T-helper 1 cell treated with Interleukin-12 subunit alpha and Interleukin-12 subunit beta and Interleukin-4 antibody, amounts not matched to agents 30 μg/mL and 1 μg/mL, for 36 hours (primary cell): ENCODE data around the gene RSU1.
A peak's percentile ranks its signal among the peaks of the same experiment; 100 is the strongest.

ENCODE experiments used
- H3K27ac Mint-ChIP-seq: one replicate; pipeline ENCODE4 v1.8.0; 2021; ENCODE audit warnings: mild to moderate bottlenecking, mixed read lengths
- H3K27me3 Mint-ChIP-seq: one replicate; pipeline ENCODE4 v1.8.0; 2021; ENCODE audit warnings: low read depth, mixed read lengths
- H3K36me3 Mint-ChIP-seq: one replicate; pipeline ENCODE4 v1.8.0; 2021; ENCODE audit warnings: low read depth, mixed read lengths
- H3K4me1 Mint-ChIP-seq: one replicate; pipeline ENCODE4 v1.8.0; 2021; ENCODE audit warnings: low read depth, mixed read lengths
- H3K4me3 Mint-ChIP-seq: one replicate; pipeline ENCODE4 v1.8.0; 2021; ENCODE audit warnings: mild to moderate bottlenecking, moderate library complexity, mixed read lengths
- H3K9me3 Mint-ChIP-seq: one replicate; pipeline ENCODE4 v1.8.0; 2021; ENCODE audit warnings: mixed read lengths

RSU1 gene

DNA sequence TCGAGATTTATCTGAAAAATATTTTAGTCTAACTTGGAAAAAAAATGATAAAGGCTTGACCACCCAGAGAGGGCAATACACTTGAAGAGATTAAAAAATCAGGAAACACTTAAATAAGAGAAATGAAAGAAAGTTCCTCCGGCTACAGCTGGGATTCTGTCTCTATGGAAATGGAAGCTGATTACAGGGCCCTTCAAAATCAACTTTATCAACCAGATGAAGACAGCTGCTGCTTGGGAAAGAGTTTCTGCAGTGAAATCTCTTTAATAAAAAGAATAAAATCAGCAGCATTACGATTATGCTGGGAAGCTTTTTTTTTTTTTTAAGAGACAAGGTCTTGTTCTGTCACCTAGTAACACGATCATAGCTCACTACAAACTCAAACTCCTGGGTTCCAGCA is 4.5 kb downstream of the RSU1 start:
- H3K27ac Mint-ChIP-seq, result no peak overlapping the region
- no peaks in the 10 kb centered on the region for H3K9me3 Mint-ChIP-seq
- H3K4me3 Mint-ChIP-seq, result no peak overlapping the region
- no peaks in the 10 kb centered on the region for H3K27me3 Mint-ChIP-seq
- H3K4me1 Mint-ChIP-seq, result peaks cover 38% of the 10 kb centered on the region
- H3K36me3 Mint-ChIP-seq, result peaks cover 27% of the 10 kb centered on the region

DNA sequence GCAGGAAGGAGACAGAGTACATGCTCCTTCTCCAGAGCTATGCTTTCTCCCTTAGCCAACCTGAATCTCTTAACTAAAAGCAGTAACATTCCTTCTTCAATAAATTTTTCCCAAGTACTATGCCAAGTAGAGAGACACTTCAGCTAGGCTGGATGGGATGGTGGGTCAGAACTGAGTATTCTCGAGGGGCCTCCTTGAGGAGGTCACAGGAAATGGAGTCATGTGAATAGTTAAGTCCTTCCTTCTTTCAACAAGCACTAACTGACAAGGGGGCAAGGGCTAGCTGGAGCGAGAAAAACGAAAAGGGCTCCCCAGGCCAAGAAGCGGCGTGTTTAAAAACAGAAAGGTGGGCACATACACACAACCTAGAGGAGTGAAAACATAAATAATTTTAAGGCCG is 5.5 kb downstream of the RSU1 start:
- Mint-ChIP-seq H3K9me3 (no peaks in the 10 kb centered on the region), H3K4me1 (peaks cover 37% of the 10 kb centered on the region), H3K4me3 (no peak overlapping the region), H3K27ac (no peak overlapping the region), H3K36me3 (peaks cover 24% of the 10 kb centered on the region), H3K27me3 (no peaks in the 10 kb centered on the region)

DNA sequence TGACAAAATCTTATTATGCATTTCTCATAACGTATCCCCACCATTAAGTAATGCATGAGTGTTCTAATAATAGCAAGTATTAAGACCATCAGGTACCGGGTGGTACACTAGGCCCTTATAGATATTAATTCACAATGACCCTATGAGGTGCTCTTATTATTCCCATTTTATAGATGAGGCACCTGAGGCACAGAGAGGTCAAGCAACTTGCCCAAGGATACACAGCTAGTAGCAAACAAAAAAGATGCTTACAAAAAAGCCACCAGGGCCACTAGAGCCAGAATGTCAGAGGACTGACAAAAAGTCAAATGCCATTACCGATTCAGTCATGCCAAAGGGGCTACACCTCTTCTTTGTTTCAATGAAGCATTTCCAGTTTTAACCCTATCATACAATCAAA is 5.9 kb downstream of the RSU1 start:
- no peaks in the 10 kb centered on the region for H3K27me3 Mint-ChIP-seq
- no peaks in the 10 kb centered on the region for H3K9me3 Mint-ChIP-seq
- H3K4me1 Mint-ChIP-seq, result peaks cover 36% of the 10 kb centered on the region
- H3K27ac Mint-ChIP-seq, result no peak overlapping the region
- H3K36me3 Mint-ChIP-seq, result peaks cover 23% of the 10 kb centered on the region
- H3K4me3 Mint-ChIP-seq, result no peak overlapping the region

DNA sequence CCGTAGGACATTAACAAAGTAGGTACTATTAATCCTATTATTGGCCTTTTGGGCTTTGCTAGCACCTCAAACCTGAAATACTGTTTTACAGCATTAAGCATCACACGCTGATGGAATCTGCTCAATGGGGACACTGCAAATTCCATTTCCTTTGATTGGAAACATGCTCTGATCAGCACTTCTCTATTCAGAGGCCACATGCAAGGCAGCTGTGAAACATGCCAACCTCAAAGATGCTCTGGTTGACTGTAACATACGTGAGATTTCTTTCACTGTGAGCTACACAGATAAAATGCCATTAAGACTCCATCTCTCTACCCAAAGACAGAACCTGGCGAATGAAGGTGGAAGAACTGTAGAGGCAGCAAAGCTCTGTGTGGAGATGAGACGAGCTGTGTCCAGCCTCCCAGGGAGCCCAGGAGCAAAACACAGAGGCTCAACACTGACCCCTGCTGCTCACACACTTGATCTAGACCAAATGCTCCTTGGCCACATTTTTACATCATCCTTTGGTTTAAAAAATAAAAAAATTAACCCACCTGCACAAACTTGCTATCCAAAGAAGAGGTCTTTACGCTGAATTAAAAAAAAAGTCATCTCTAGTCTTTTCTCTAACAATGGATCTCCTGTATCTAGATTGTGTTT is 8.0 kb downstream of the RSU1 start:
- H3K36me3 Mint-ChIP-seq, result peaks cover 17% of the 10 kb centered on the region
- H3K27ac Mint-ChIP-seq, result no peak overlapping the region
- H3K9me3 Mint-ChIP-seq, result no peaks in the 10 kb centered on the region
- peaks cover 20% of the 10 kb centered on the region for H3K4me1 Mint-ChIP-seq
- no peaks in the 10 kb centered on the region for H3K27me3 Mint-ChIP-seq
- H3K4me3 Mint-ChIP-seq, result no peak overlapping the region

DNA sequence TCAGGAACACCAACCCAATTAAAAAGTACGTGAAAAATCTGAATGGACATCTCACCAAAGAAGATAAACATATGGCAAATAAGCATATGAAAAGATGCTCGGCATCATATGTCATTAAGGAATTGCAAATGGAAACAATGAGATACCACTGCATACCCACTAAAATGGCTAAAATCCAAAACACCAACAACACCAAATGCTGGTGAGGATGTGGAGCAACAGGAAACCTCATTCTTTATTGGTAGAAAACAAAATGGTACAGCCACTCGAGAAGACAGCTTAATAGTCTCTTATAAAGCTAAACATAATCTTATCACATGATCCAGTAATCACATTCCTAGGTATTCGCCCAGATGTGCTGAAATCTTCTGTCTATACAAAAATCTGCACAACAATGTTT is 13.1 kb downstream of the RSU1 start:
- Mint-ChIP-seq H3K4me3 (no peak overlapping the region), H3K9me3 (no peaks in the 10 kb centered on the region), H3K27me3 (no peaks in the 10 kb centered on the region), H3K4me1 (peaks cover 16% of the 10 kb centered on the region), H3K36me3 (peaks cover 6% of the 10 kb centered on the region), H3K27ac (no peak overlapping the region)

DNA sequence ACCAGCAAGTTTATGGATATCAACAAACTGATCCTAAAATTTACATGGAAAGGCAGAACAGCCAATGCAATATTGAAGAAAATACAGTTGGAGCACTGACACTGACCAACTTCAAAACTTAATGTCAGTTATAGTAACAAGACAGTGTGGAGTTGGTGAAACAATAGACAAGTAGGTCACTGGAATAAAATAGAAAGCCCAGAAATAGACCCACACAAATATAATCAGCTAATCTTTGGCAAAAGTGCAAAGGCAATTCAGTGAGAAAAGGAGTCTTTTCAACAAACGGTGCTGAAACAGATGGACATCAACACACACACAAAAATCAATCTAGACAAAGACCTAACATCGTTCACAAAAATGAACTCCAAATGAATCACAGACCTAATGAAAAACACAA is 13.8 kb downstream of the RSU1 start:
- Mint-ChIP-seq H3K36me3 (peaks cover 7% of the 10 kb centered on the region), H3K4me1 (peaks cover 18% of the 10 kb centered on the region), H3K9me3 (no peaks in the 10 kb centered on the region), H3K4me3 (no peak overlapping the region), H3K27me3 (no peaks in the 10 kb centered on the region), H3K27ac (no peak overlapping the region)

DNA sequence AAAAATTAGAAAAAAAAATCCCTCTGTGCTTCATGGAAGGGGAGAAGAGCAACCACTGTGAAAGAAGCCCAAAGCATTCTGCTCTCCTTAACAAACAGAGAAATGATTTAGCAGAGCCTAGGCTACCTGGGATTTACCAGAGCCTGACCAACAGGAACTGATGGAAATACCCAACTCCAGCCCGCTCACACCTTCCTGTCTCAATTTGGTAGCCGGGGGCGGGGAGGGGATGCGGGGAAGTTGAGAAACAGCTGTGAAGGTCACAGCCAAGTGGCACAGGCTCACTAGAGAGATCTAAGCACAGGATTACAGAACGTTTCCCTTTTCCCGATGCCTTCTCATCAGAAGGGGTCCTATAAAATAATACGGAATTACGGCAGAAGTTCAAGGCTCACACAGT is 17.6 kb downstream of the RSU1 start:
- no peak overlapping the region for H3K4me3 Mint-ChIP-seq
- no peaks in the 10 kb centered on the region for H3K27me3 Mint-ChIP-seq
- H3K4me1 Mint-ChIP-seq, result peaks cover 21% of the 10 kb centered on the region
- H3K9me3 Mint-ChIP-seq, result no peaks in the 10 kb centered on the region
- no peak overlapping the region for H3K27ac Mint-ChIP-seq
- H3K36me3 Mint-ChIP-seq, result peaks cover 20% of the 10 kb centered on the region

DNA sequence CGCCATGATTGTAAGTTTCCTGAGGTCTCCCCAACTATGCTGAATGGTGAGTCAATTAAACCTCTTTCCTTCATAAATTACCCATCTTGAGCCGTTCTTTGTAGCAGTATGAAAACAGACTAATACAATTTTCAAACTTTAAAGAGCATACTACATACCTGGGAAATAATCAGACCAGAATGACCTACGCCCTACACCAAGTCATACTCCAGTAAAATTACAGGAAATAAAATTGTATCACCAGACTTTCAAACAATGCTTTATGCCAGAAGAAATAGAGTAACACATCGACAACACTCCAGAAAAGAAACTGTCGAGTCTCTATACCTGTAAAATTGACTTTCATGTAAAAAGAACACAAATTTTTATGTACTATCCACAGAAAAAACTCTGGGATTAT is 18.7 kb downstream of the RSU1 start:
- peaks cover 21% of the 10 kb centered on the region for H3K36me3 Mint-ChIP-seq
- peaks cover 21% of the 10 kb centered on the region for H3K4me1 Mint-ChIP-seq
- peaks cover under 1% of the 10 kb centered on the region for H3K9me3 Mint-ChIP-seq
- no peak overlapping the region for H3K27ac Mint-ChIP-seq
- no peak overlapping the region for H3K4me3 Mint-ChIP-seq
- no peaks in the 10 kb centered on the region for H3K27me3 Mint-ChIP-seq

DNA sequence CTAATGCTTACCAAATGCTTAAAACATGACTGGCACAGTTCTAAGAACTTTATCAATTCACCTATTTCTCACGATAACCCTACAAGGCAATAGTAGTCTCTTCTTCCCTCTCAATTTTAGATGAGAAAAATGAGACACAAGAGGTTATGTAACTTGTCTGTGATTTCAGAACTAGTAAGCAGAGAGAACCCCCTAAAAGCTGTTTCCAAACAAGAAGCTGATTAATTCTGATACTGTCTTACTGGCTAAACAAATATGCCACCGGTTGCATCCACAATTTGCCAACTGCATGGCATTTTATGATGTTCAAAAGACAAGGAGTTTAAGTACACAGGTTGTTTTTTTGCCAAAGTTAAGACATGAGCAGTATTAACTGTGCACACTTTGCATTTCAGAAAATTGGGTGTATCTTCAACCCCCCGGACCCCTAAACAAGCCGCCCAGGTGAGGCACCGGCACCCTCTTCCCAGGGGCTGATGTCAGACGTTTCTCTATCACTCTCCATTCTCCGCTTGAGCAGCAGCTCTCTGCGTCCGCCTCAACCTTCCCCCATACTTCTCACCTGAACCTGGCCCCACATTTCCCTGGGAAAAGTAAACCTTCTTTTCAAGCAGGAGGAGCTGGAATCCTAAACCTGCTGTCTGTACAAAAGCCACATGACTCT is 21.7 kb downstream of the RSU1 start:
- peaks cover 33% of the 10 kb centered on the region for H3K36me3 Mint-ChIP-seq
- peaks cover 18% of the 10 kb centered on the region for H3K4me1 Mint-ChIP-seq
- peaks cover 6% of the 10 kb centered on the region for H3K9me3 Mint-ChIP-seq
- no peak overlapping the region for H3K27ac Mint-ChIP-seq
- H3K27me3 Mint-ChIP-seq, result no peaks in the 10 kb centered on the region
- no peak overlapping the region for H3K4me3 Mint-ChIP-seq

DNA sequence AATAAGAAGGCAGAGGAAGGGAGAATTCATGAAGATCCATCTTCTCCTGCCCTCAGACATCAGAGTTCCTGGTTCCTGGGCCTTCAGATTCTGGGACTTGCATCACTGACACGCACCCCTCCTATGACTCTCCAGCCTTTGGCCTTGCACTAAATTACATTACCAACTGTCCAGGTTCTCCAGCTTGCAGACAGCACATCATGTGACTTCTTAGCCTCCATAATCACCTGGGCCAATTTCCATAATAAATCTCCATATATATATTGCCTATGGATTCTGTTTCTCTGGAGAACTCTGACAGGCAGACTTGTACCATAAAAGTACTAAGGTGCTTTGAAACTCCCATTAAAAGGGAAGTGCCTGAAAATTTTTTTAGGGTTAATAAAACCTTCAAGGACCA is 23.2 kb downstream of the RSU1 start:
- Mint-ChIP-seq H3K27me3 (no peaks in the 10 kb centered on the region), H3K27ac (no peak overlapping the region), H3K9me3 (peaks cover 6% of the 10 kb centered on the region), H3K4me3 (no peak overlapping the region), H3K4me1 (peaks cover 14% of the 10 kb centered on the region), H3K36me3 (peaks cover 37% of the 10 kb centered on the region)

DNA sequence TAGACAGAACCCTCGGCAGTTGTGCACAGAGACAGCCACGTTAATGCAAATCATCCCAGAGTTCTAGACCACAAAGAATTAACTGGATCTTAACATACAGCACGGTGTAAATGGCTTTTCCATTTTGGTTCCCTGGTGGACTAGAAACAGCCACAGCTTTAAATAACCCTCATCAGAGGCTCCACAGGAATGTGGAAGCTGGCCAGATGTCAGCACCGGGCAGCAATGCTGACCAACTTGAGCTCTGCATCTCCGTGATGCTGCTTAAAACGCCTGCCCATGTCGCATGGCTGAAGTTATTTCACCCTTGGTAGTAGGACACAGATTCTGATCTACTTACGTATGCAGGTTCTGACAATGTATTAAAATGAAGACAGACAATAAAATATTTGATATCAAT is 24.5 kb downstream of the RSU1 start:
- peaks cover 40% of the 10 kb centered on the region for H3K36me3 Mint-ChIP-seq
- no peaks in the 10 kb centered on the region for H3K27me3 Mint-ChIP-seq
- peaks cover 6% of the 10 kb centered on the region for H3K9me3 Mint-ChIP-seq
- no peak overlapping the region for H3K4me3 Mint-ChIP-seq
- H3K4me1 Mint-ChIP-seq, result peaks cover 27% of the 10 kb centered on the region
- no peak overlapping the region for H3K27ac Mint-ChIP-seq

DNA sequence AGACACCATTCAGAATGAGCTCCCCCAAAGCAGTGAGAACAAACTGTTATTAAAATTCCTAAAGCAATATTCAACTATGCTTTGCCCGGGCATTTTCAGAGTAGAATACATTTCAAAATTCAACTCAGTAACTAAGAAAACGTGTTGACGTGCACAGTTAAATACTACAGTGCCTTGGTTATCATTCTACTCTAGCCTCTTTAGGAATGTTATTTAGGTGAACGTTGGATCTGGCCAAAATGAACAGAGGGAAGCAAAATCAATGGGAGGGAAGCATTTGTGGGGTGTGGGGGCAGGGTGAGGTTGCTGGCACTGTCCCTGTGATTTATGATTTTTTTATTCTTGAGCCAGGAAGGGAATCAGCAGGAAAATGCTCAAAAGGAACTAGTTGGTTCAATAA is 27.5 kb downstream of the RSU1 start:
- Mint-ChIP-seq H3K4me3 (no peak overlapping the region), H3K27ac (no peak overlapping the region), H3K9me3 (peaks cover 10% of the 10 kb centered on the region), H3K27me3 (no peaks in the 10 kb centered on the region), H3K36me3 (peaks cover 42% of the 10 kb centered on the region), H3K4me1 (peaks cover 30% of the 10 kb centered on the region)

DNA sequence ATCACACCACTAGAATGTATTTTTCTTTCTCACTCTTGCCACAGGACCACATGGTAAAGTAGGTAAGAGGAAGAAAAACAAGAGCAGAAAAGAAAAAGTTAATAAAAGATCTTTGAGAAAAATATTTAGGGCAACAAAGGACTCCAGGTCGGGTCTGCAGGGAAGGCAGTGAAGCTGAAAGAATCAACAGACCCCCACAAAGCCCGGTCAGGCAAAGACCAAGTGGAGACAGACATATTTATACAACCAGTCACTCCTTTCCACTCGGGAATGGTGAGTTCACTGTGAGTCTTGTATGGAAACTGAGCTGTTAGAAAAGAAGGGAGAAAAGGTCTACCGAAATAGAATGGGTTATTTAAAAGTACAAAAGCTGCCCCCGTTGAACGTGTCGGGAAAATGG is 28.0 kb downstream of the RSU1 start:
- H3K36me3 Mint-ChIP-seq, result peaks cover 44% of the 10 kb centered on the region
- H3K27ac Mint-ChIP-seq, result peak overlapping the region; percentile 17

DNA sequence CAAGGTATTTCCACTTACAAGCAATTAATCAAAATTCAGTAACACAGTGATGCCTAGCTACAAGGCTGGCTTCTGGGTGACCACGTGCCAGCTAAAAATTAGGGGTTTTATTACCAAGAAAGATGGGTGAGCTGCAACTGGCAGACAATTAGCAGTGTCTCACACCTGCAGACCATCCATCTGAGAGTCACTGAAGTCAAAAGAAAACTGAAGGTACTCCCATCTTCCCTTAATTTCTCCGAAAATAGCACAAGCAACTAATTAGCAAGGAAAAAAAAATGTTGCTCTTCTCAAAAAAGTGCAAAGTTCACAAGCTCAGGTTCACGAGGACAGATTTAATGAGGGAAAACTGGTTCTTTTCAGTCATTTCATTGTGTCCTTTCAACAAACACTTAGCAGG is 28.4 kb downstream of the RSU1 start:
- peaks cover 48% of the 10 kb centered on the region for H3K36me3 Mint-ChIP-seq
- peak overlapping the region; percentile 91 for H3K27ac Mint-ChIP-seq

More for the DNA sequence above, 28.0 kb downstream of the RSU1 start:
- Mint-ChIP-seq H3K4me1 (peaks cover 33% of the 10 kb centered on the region), H3K9me3 (peaks cover 10% of the 10 kb centered on the region), H3K4me3 (no peak overlapping the region), H3K27me3 (no peaks in the 10 kb centered on the region)

DNA sequence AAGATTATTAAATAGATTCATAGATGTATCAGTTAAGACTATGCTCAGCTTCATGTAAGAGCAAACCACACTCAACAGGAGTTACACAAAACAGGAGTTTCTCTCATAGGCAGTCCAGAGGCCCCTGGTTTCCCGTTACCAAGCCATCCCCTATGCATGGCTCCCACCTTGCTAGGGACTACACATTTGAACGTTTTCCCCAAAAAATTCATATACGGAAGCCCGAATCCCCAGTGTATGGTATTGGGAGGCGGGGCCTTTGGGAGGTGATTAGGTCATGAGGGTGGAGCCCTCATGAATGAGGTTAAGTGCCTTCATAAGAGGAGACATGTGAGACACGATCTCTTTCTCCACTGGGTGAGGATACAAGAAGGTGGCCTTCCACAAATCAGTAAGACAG is 29.1 kb downstream of the RSU1 start:
- H3K4me1 Mint-ChIP-seq, result peaks cover 35% of the 10 kb centered on the region
- H3K4me3 Mint-ChIP-seq, result peak overlapping the region; percentile 34
- H3K9me3 Mint-ChIP-seq, result peaks cover 5% of the 10 kb centered on the region
- peaks cover 42% of the 10 kb centered on the region for H3K36me3 Mint-ChIP-seq
- no peaks in the 10 kb centered on the region for H3K27me3 Mint-ChIP-seq
- H3K27ac Mint-ChIP-seq, result peak overlapping the region; percentile 91

More for the DNA sequence above, 28.4 kb downstream of the RSU1 start:
- no peaks in the 10 kb centered on the region for H3K27me3 Mint-ChIP-seq
- H3K4me1 Mint-ChIP-seq, result peaks cover 35% of the 10 kb centered on the region
- H3K4me3 Mint-ChIP-seq, result peak overlapping the region; percentile 38
- peaks cover 10% of the 10 kb centered on the region for H3K9me3 Mint-ChIP-seq
